Muscle of back (tissue), 11 donors: Measurements from ENCODE around the gene FREY1. TPM values are rescaled to one million over a fixed set of nuclear protein-coding genes. Genes with fewer than 3 reads are reported as not detected.

Experiments
- DNase-seq, 3 donors: peaks; one replicate each; pipeline versions ENCODE4 v3.0.0 to v3.0.0-alpha.2; 2013
- polyA plus RNA-seq, 10 donors: library from polyadenylated mRNA; unstranded; fragments of 120-200 nt; gene quantifications; one replicate each; pipeline ENCODE4 v1.2.1, GENCODE V29; 2013; ENCODE audit not compliant: insufficient read length in 10 of 10

Gene FREY1
- polyA plus RNA-seq, 10 donors, result 0.20 to 0.36 (median 0.26) TPM; not detected in 2

- DNase-seq, result peak in 1 of 3 donors; percentile 57
These were observed 34.3 kb downstream of the FREY1 start for GRCh38 chr11:45872651-45873356.

- no peak for DNase-seq
These were observed 35.4 kb downstream of the FREY1 start for GRCh38 chr11:45871638-45872037.

DNA sequence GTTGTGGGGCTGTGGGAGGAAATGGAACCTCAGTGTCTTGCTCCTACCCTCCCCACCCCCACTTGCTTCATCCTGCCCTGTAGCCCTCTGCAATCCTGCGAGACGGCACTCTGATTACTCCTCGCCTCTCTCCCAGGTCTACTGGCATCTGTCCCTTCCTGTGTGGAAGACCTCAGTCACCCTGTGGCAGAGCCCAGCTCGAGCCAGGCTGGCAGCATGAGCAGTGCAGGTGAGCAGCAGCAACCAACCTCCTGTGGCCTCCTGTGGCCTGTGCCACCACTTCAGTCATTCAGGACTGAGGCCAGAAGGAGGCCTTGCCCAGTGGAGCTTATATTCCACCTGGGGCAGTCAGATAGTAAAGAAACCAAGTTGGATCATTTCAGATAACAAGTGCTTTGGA lies 36.4 kb downstream of the FREY1 start:
- DNase-seq, result no peak

GRCh38 chr11:45869551-45869950 lies 37.5 kb downstream of the FREY1 start:
- no peak for DNase-seq

DNA sequence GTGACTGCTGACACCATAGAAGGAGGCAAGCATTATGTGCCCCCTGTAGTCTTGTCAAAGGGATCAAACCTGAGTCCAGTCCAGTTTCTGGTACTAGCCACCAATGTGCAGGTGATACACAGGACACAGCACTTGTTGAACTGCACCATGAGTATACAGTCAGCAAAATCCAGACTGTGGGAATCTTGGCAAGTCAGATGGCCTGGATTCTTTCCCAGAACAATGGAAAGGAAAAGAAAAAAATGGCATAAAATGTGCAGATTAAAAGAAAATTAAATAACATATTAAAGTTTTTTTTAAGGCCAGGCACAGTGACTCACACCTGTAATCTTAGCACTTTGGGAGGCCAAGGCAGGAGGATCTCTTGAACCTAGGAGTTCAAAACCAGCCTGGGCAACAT lies 43.0 kb downstream of the FREY1 start:
- peak in 1 of 3 donors; percentile 69 for DNase-seq

- no peak for DNase-seq
These were observed 46.1 kb downstream of the FREY1 start for GRCh38 chr11:45860764-45861510.

GRCh38 chr11:45860348-45860747 lies 46.7 kb downstream of the FREY1 start:
- no peak for DNase-seq

DNA sequence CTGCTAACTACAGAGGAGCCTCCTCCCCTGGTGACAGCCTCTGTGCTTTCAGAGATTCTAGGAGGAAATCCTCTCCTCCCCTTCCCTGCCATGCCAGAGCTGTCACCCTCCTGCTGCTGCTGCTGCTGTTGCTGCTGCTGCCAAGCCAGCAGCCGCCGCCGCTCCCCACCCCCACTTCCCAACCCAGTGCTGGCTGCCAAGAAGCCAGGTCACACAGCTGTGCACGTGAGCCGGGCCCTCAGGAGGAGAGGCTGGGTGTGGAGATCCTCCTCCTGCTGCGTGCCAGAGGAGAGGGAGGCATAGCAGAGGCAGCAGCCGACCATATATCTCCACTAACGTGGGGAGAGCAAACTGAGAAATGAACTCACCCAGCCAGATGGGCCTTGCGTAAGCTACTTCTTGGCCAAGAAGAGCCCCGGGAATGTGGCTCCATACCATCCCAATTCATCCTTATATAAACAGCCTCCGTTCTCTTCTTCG lies 47.4 kb downstream of the FREY1 start:
- peak; percentile 91 to 96 (median 95) for DNase-seq

DNA sequence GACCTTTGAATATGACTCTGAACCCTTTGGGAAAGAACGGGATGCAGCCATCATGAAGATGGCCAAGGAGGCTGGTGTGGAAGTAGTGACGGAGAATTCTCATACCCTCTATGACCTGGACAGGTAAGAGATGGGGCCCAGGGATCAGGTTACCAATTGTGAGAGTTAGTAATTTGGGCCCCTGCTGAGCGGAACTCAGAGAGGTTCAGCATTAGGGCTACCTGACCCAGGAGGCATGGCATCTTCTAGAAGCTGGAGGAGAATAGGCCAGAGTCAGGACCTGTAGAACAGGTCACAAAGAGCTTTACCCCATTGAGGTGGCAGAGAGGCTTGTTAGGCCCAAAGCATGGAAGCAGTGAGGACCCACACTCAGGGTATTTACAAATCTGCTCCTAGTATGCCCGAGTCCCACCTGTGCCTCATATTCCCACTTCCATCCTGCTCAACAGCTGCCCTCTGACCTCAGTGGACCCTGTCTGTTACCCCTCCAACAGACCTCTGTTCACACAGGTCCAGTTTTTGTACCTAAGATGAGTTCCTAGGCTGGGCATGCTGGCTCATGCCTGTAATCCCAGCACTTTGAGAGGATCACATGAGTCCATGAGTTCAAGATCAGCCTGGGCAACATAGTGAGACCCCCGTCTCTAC lies 48.2 kb downstream of the FREY1 start:
- no peak for DNase-seq

DNA sequence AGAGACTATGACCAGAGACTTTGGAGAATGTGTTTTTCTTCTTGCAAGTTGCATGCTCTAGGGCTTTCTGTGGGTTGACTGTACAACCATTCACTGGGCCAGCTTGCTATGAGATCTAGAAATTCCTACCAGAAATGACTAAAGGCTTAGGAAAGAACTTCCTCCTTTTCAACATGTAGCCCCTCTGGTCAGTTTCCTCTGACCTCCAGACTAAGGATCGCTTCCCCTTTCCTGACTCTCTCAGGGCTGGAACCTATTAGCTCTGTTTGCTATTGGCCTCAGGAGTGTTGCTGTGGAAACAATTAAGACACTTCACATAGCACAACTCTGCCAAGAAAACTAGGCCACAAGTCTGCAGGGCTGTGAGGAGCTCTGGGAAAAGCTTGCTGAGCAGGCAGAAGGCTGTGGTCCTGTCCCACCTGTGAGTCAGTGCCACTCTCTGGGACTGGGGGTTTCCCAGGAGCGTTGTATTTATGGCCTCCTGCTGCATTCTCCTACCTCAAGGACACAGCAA lies 49.1 kb downstream of the FREY1 start:
- peak; percentile 86 to 93 (median 87) for DNase-seq

Other genes with a start within 250 kb of the FREY1 start
- 10 to 100 TPM; 10.1 to 20.7 (median 14.2) TPM for gene CHST1, start 241.6 kb downstream of the FREY1 start, polyA plus RNA-seq
- 1 to 10 TPM; 5.5 to 9.7 (median 7.7) TPM for gene SLC35C1, start 102.1 kb downstream of the FREY1 start, polyA plus RNA-seq
- gene CRY2, start 59.8 kb downstream of the FREY1 start, polyA plus RNA-seq, result 10 to 100 TPM; 21.6 to 34.1 (median 28.4) TPM
- gene MAPK8IP1, start 21.6 kb downstream of the FREY1 start, polyA plus RNA-seq, result 10 to 100 TPM; 18.2 to 36.3 (median 32.8) TPM
- 10 to 100 TPM in 7 of 10 donors, 1 to 10 TPM in 3; 7.6 to 13.9 (median 10.2) TPM for gene PEX16, start 10.6 kb upstream of the FREY1 start, polyA plus RNA-seq
- gene LARGE2, start 15.4 kb upstream of the FREY1 start, polyA plus RNA-seq, result 1 to 10 TPM in 3 of 10 donors, under 1 TPM in 7; 0.25 to 7.3 (median 0.48) TPM
- 10 to 100 TPM; 26.8 to 44.2 (median 33.1) TPM for gene PHF21A, start 214.2 kb upstream of the FREY1 start, polyA plus RNA-seq